HuH-7.5 (cell line): Measurements from ENCODE around the gene PPP2R5A.
A peak's percentile ranks its signal among the peaks of the same experiment; 100 is the strongest.

ENCODE experiments used
- DNase-seq: peaks from one replicate; pipeline ENCODE4 v3.0.0; 2011; ENCODE audit warnings: low spot score

The PPP2R5A gene

DNA sequence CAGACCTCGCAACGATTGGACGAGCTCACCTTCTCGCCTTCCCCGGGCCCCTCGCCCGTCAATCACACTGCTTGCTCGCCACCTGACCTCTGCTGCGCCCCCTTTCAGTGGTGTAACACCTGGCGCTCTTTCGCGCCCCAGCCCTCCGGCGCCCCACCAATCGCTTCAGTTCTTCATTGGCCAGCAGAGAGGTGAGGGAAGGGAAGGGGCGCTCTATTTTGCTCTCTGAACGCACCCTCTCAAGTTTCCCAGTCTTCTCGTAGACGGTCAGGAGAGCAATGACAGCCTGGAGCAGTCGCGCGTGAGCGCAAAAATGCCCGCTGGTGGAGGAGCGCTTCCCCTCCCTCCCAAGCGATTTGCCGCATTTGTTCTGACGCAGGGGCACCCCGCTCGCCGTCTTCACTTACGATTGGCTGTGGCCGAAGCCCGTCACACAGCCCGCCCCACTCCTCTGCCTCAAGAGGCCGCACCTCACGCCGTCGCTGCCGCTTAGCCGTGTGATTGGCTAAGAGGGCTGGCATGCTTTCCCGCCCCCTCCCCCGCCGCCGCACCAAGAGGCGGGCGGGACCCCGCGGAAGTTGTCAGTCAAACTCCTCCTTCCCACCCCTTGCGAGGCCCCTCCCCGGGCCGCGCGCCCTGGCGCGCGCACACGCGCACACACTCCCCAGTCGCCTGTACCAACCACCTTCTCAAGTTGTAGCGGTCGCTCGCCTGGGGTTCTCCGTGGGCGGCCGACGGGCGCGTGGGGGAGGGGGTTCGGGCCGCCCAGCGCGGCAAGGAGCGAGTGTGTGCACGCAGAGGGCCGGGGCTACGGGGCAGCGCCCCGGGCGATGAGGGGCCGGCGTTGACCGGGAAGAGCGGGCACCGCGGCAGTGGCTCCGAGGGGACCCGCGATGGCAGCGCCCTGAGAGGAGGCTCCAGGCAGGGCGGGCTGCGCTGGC, at the start of gene PPP2R5A:
TSS of gene PPP2R5A (plus strand) at position 667 of the 941 bp plus-strand sequence. CDS start 701 bp downstream, outside the sequence.
- peak; percentile 85 for DNase-seq

DNA sequence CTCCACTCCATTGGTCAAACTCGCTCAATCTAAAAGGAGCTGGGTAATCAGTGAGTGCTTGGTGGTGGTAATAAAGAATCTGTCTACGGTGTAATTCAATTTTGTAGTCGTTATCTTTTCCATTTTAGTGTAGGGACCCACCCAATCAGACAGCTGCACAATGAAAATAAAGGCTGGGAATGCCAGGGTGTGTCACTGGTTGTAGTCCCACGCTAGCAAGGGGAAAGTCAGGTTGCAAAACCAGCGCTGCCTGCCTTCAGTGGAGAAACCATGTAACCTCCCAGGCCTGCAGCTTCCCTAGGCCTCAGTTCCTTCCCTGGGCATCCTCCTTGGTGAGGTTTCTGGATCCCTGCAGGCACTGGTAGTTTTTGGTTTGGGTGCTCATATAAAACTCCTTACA, 49.4 kb upstream of the PPP2R5A start:
- DNase-seq: no peak

DNA sequence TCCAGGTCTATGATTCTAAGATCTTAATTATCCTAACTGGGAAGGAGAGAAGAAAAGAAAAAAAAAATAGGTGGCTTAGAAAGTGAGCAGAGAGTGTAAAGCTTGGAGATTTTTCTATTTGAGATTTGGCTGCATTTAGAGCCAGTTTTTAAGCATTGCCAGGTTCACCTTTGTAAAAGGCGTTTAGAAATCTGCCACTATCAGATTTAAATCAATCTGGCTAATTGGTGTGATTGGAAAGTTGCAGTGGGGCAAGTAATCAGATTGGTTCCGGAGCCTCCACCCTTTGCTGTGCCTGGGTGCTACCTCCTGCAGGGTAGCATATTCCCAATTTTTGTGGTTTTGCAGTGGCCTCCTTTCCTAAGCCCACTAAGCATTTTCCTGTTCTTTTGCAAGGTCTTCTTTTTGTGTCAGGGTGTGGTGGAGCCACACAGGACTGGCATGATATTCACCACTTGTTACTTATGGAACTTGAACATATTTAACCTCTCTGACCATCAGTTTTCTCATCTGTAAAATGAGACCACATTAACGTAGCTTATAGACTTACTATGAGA, 48.5 kb upstream of the PPP2R5A start:
- DNase-seq: no peak

DNA sequence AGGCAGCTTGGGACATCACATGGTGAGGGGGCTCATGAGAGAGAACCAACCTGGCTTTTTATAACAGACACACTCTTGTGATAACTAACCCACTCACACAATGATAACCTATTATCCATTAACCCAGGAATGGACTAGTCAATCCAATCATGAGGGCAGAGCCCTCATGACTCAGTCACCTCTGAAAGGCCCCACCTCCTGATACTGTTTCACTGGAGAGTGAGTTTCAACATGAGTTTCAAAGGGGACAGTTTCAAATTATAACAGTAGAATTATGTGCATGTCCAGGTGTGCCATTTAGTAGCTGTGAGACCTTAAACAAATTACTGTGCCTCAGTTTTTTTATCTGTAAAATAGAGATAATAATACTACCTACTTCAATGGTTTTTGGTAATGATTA, 47.6 kb upstream of the PPP2R5A start:
- no peak for DNase-seq

DNA sequence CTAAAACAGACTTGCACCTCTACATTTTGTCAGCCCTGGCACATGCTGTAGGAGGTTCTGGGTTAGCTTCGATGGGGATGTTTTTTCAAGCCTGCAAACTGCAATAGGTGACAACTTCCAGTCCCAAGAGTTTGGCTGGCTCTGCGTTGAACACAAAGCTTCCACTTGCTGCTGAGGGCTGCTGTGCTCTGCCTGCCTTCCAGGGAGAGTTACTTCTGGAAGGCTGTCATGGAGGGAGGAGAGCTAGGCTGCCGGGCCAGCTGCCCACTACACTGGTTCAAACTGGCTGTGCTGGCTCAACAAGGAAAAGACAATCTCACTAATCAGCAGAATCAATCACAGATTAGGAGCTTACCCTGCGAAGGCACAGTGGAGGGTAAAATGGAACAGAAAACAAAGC, 46.7 kb upstream of the PPP2R5A start:
- DNase-seq: no peak

DNA sequence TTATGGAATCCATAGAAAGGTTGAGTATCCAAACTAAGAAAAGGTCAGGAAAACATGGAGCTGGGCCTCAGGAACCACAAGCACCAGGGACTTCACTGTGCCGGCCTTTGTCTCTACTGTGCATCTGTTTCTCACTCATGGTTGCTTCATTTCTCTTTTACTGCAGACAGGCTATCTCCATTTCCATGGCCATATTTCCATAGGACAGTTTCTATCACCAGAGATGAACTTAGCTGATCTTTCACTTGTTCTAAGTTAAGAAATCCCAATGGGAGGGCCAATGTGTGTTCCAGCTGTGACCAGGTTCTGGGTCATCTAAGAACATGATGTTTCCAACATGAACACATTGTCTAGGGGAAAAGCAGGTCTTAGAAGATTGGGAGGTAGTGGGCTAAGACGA, 43.7 kb upstream of the PPP2R5A start:
- DNase-seq: no peak

DNA sequence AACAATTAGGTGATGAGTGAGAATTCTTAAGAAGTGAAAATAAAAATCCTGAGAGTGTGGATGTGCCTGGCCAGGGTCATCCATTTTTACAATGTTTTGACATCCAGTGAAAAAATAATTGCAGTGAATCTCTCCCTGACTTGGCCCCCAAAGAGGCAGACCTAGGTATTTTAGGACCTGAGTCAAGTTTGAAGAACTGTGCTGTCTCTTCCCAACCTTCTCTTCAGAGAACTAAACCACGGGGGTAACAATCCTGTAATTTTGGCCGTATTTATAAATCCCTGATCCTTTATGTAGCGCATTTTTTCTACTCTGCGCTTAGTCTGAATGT, 43.3 kb upstream of the PPP2R5A start:
- DNase-seq: no peak

DNA sequence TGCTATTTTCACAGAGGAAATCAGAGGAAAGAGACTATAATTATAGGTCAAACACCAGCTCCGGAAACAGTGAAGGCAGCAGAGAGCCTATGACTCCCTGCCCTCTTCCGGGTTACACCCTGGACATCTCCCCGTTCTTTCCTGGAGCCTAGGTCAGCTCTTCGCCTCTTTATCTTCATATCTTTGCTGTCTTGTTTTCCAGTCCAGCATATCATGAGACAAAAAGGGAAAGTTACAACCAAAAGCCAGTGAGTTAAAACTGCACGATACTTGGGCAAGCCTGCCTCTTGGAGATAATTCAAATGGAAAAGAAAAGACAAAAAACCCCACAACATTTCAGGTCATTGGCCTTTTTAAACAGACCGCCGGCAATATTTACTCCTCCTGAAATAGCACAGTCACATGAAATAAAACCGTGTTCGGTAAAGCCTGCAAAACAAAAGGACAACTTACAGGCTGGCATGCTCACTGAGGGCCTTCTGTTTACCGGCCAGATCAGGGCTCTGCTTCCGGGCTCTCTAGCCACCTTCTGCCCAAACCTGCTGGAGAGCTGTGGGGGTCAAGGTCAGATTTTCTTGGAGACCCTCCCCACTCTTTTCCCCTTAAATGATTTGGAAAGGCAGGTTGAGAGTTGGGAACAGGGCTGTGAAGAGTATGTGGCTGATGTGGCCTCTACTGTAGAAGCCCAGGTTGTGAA, 42.8 kb upstream of the PPP2R5A start:
- no peak for DNase-seq

DNA sequence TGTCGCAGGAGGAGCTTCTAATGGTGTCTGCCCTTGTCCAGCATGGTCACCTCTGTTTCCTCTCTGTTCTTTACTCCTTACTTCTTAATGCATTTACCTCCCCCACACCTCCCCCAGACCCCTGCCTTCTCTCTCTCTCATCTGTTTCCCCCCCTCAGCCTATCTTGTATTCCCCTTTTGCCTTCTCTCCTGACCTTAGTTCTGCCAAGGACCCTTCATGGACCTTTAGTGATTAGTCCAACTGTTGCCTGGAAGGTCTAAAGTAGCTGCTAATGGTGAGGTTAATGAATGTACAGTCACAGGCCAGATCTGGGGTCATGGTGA, 42.3 kb upstream of the PPP2R5A start:
- no peak for DNase-seq

DNA sequence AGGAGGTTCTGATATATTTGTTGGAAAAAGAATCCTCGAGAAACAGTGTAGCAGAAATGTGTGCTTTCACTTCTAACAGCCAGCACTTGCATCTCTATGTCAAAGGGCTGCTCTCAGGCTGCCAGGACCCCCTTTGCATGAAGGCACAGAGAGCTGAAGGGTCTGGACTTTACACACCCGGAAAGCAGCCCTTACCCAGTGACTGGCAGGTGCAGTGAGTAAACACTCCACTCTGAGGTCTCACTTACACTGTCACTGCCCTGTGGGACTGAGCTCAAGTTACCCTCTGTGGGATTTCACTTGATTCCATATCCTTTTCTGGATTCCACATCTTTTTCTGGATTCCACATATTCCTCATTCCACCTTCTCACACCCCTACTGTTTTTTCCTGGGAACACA, 40.8 kb upstream of the PPP2R5A start:
- no peak for DNase-seq

DNA sequence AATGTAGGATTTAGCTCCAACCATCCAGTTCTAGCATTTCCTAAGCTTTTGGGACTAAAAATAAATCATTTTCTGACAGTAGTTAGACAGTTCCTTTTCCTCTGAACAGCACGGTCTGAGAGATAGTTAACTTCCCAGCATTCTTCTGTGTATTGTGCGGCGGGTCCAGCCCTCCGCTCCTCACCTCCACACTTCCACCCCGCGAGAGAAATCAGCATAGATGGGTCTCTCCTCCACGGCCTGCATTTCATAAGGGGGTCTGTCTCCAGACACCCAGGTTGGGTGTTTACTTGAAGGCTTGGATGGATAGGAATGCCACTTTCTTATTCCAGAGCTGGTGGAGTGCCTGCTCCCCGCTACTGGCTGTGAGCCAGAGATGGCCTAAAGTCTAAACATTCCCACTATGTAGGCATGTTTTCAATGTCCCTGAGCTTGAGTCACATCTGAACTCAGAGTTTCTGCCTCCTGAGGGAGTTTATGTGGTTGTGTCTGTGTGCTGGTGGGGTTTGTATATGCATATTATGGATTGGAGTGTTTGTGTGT, 38.0 kb upstream of the PPP2R5A start:
- no peak for DNase-seq

DNA sequence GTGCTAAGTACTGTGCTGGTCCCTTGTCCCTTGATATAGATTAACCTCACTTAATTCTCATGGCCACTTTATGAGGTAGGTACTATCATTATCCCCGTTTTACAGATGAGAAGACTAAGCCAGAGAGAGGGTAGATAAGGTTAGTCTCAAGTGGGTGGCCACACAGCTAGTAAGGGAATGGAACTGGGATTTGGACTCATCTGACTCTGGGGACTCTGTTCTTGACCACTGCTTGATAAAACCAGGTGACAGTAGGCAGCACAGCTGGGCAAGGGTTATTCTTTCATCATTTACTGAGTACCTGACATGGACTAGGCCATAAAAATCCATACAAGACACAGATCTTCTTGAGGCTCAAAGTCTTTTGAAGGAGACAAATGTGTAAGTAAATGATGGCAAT, 37.2 kb upstream of the PPP2R5A start:
- DNase-seq: no peak

DNA sequence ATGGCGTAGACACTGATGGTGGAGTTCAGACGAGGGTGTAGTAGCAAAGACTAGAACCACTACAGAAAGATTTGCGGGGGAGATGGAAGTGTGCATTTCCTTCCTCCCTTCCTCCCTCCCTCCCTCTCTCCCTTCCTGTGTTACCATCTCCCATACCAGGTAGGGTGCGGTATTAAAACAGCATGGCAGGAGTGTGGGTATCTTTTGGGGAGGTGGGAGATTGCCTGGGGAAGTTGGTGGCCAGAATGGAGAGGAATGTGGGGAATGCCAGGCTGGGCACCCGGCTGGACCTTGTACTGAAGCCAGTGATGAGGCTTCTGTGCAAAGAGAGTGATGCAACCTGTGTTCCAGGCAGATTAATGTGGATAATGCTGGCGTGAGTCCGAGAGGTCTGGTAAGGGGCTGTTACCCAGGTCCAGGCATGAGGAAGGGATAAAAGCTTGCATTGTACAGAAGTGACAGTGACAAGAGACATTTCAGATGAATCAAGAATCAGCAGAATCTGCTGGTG, 30.3 kb upstream of the PPP2R5A start:
- DNase-seq: peak; percentile 41

DNA sequence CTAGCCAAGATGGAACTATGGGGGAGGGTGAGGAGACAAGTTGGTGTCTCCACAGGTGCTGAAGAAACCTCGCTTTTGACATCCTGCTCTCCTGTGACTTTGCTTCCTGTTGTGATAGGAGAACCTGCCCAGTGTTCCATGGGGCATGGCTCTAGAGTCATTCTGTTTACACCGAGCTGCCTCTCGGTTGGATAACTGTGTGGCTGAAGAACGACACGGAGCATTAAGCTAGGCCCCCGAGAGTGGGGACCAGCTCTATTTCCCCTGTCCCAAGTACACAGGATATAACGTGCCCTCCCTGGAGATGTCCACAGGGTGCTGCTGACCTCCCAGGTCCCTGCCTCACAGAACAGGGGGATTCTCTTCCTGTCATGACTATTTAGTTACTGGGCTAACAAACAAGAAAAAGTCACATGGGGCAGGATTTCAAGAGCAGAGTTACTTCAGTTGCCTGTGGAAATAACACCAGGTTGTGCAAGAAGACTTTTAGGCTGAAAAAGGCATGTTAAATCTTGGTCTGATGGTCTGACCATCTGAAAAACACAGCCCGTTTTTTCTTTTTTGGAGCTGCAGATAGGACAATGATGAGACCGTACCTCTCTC, 29.4 kb upstream of the PPP2R5A start:
- DNase-seq: no peak

DNA sequence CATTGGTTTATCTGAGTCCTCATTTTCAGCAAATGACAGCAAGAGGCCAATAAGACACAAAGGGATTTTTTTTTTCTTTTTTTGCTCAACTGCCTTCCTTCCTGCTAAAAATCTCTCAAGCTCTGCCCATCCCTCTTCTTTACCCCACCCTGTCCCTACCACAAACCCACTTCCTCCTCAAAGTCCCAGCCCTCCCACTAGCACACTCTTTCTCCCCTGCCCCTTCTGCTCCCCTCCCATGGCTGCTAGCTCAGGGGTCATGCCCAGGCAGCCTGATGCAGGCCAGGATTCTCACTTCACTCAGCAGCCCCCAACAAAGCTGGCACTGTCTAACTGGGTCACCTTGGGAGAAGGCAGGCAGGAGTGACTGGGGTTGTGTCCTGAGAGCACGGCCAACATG, 28.8 kb upstream of the PPP2R5A start:
- no peak for DNase-seq

DNA sequence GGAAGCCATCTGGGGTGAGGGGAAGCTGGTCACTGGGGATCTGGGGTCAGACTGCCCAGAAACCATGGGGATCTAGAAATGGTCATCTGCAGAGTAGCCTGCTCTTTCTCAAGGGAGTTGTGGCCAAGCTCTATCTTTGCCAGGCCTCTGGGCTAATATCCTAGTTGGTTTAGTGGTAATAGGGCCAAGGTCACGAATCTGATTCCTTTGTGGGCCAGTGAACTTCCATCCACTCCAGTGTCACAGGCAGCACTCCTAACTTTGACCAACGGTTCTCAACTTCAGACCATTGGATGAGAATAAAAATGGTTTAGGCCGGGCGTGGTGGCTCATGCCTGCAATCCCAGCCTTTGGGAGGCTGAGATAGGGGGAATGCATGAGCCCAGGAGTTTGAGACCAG, 28.1 kb upstream of the PPP2R5A start:
- no peak for DNase-seq

DNA sequence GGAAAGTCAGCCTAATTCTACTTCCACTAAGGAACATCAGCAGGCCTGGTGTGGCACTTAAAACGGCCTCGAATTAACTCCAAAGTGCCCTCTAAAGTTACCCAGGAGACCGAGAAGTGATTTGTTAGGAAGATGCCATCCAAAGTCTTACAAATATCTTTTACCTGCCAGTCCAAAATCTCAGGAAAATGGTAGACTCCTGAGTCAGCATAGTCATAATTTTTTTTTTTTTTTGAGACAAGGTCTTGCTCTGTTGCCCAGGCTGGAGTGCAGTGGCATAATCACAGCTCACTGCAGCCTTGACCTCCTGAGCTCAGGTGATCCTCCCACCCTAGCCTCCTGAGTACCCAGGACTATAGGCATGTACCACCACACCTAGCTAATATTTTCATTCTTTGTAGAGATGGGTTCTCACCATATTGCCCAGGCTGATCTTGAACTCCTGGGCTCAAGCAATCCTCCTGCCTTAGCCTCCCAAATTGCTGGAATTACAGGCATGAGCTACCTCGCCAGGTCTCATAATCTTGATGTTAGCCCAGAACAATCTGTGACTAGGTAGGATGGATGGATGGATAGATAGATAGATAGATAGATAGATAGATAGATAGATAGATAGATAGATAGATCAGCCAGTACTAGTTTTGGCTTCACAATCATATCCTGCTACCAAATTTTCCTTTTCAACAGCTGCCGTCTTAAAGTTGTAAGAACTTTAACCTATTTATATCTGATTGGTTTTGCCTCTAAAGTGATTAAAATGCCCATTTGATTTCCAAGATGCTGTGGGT, 25.3 kb upstream of the PPP2R5A start:
- DNase-seq: no peak

DNA sequence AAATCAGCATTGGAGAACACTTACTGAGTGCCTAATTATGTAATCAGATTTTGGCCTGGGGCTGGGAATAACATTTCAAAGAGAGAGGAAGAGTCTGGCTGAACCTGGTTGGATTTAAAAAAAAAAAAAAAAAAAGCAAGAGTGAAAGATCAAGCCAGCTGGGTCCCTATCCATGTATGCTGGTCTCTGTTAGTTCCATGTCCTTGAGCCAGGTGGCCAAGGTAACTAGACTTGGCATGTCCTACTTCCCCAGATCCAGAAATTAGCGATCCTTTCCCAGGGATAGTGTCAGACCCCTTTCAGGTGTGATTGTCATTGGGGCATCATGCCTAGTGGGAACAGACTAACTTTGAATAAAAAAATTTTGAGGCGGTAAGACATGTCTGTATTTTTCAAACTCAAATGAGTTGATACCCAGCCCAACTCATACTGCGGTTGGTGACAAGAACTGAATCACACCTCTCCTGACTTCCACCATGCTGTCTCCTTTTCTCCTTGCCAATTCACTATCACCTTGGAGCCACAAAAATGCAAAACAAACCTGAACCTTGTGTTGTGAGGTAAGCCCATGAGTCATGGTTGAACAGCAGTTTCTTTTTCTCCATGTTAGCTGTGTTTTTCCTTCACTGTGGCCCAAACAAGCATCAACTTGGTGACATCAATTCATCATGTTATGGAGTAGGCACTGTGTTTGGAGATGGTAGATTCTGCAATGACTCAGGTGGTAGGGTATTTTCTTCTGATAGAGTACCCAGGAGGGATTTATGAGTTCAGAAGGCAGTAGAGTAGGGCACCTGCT, 24.5 kb upstream of the PPP2R5A start:
- no peak for DNase-seq

DNA sequence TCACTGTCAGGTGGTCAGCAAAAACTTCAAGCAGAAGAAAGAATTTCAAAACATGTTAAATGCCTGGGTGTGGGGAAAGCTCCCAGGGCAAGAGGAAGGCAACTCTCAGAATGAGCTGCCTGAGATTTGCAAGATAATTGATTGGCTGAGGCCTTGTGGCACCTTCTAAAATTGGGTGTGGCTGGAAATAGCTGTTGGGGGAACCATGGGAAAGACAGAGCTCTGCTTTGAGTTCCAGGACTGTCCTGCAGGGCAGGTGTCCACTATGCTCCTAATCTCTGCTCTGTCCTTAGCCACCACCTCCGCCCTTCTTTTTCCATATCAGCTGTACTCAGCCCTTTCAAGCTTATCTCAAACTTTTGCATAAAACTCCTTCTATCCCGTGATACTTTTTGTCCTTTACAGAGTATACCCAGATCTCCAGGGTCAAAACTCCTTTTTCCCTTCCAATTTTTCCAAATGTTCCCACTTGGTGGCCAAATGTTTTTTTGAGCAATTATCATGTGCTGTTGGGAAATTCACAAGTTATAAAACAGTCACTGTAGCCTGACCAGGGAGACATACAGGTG, 23.8 kb upstream of the PPP2R5A start:
- no peak for DNase-seq

DNA sequence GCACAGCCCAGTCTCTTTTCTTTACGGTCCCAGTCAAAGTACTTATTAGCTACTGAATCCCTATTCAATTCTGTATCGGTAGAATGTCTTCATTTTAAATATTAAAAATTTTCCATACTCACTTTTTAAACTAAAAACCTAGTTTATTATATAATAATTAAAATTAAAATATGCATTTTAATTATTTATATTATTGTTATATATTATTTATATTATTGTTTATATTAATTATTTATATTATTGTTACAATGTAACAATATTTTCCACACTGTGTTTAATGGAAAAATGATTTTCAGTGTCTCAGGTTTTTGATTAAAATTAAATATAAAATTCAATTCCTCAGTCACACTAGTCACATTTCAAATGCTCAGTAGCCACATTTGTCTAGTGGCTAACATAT, 18.2 kb upstream of the PPP2R5A start:
- no peak for DNase-seq
